MM.1S (cell line): ENCODE data around the gene TYW1B.
"Not testable (repeated sequence)": the region's sequence is repeated elsewhere in the genome, so short reads cannot be mapped to it uniquely, and the experiment has no call there.

Experiments used
- EZH2phosphoT487 ChIP-seq: fragments of 300-600 bp; sonication (generic); IDR thresholded peaks from 2 replicates; pipeline ENCODE4 v1.6.1; 2018; ENCODE audit warnings: antibody characterized with exemption, low read length
- TF ChIP-seq, protein P1 (sequence below): fragments of 300-600 bp; sonication (generic); IDR thresholded peaks from 2 replicates; pipeline ENCODE4 v1.5.1; 2016; ENCODE audit warnings: antibody characterized with exemption, low read length, mixed read lengths

DNA sequence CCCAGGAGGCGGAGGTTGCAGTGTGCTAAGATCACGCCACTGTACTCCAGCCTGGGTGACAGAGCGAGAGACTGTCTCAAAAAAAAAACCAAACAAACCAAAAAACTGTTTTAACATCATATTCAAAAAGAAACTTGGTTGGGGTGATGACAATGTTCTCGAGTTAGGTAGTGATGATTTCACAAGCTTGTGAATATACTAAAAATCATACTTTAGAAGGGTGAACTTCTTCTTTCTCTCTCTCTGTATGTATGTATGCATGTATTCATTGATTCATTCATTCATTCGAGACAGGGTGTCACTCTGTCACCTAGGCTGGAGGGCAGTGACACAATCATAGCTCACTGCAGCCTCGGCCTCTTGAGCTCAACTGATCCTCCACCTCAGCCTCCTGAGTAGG lies 151.1 kb downstream of the TYW1B start:
- TF ChIP-seq, protein P1, sequence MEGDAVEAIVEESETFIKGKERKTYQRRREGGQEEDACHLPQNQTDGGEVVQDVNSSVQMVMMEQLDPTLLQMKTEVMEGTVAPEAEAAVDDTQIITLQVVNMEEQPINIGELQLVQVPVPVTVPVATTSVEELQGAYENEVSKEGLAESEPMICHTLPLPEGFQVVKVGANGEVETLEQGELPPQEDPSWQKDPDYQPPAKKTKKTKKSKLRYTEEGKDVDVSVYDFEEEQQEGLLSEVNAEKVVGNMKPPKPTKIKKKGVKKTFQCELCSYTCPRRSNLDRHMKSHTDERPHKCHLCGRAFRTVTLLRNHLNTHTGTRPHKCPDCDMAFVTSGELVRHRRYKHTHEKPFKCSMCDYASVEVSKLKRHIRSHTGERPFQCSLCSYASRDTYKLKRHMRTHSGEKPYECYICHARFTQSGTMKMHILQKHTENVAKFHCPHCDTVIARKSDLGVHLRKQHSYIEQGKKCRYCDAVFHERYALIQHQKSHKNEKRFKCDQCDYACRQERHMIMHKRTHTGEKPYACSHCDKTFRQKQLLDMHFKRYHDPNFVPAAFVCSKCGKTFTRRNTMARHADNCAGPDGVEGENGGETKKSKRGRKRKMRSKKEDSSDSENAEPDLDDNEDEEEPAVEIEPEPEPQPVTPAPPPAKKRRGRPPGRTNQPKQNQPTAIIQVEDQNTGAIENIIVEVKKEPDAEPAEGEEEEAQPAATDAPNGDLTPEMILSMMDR, result not testable (repeated sequence)
- not testable (repeated sequence) for TF ChIP-seq EZH2phosphoT487
